Measurements from ENCODE around the gene ZNF638.
"Not testable (repeated sequence)": the region's sequence is repeated elsewhere in the genome, so short reads cannot be mapped to it uniquely, and the experiment has no call there.

The ZNF638 gene

DNA sequence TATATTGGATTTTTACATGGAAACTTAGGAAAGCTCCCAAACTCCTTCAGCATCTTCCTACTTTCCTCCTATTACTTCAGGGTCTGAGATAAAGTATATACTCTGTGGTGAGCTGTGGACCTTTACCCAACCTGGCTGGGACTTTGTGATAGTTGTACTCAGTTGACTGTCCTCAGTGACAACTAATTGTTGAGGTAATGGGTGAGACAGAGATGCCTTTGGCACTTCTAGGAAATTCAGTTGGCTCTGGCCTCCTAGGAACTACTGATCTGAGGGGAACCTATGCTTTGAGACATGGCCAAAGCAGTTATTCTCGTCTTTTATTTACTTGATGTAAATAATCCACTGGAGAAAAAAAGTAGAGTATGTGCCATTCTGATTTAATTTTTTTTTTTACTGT is 39.4 kb upstream of the ZNF638 start:
- TF ChIP-seq, protein P1, sequence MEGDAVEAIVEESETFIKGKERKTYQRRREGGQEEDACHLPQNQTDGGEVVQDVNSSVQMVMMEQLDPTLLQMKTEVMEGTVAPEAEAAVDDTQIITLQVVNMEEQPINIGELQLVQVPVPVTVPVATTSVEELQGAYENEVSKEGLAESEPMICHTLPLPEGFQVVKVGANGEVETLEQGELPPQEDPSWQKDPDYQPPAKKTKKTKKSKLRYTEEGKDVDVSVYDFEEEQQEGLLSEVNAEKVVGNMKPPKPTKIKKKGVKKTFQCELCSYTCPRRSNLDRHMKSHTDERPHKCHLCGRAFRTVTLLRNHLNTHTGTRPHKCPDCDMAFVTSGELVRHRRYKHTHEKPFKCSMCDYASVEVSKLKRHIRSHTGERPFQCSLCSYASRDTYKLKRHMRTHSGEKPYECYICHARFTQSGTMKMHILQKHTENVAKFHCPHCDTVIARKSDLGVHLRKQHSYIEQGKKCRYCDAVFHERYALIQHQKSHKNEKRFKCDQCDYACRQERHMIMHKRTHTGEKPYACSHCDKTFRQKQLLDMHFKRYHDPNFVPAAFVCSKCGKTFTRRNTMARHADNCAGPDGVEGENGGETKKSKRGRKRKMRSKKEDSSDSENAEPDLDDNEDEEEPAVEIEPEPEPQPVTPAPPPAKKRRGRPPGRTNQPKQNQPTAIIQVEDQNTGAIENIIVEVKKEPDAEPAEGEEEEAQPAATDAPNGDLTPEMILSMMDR (IDR thresholded peaks at IDR 0.05; ENCODE audit: insufficient read depth, low read depth, low read length, missing control alignments), result no peak
- DNase-seq (ENCODE audit: low read depth), result no peak
- H3K4me3 ChIP-seq (ENCODE audit: low read length), result no peak overlapping the region

DNA sequence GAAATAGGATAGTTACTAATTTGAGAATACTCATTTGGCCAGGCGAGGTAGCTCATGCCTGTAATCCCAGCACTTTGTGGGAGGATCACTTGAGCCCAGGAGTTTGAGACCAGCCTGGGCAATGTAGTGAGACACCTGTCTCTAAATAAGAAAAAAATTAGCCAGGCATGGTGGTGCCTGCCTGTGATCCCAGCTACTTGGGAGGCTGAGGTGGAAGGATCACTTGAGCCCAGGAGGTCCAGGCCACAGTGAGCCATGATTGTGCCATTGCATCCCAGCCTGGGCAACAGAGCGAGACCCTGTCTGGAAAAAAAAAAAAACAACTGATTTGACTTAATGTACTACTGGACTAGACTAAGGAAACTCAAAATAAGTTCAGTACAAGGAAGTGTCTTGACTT is 32.7 kb upstream of the ZNF638 start:
- TF ChIP-seq, protein P1 (IDR thresholded peaks at IDR 0.05; ENCODE audit: insufficient read depth, low read depth, low read length, missing control alignments), result no peak
- no peak overlapping the region for H3K4me3 ChIP-seq (ENCODE audit: low read length)
- no peak for DNase-seq (ENCODE audit: low read depth)

DNA sequence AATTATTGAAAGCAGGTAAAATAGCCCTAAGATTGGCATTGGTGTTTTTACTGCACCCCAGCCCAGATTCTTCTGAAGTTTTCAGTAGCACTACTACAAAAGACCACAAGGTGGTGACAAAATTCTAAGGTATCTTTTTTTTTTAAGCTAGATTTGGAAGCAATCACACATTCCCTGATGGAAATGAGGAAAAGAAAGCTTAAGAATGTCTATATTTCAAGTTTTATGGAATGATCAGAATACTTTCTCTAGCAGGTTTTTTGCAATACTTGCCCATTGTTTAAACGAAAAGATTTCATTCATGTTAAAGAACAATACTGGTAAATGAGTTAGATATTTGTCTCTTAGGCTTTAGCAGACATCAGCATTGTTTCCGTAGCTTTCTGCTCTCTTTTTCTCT is 32.1 kb upstream of the ZNF638 start:
- DNase-seq (ENCODE audit: low read depth), result peak; percentile 46
- TF ChIP-seq, protein P1 (IDR thresholded peaks at IDR 0.05; ENCODE audit: insufficient read depth, low read depth, low read length, missing control alignments), result peak; percentile 67
- H3K4me3 ChIP-seq (ENCODE audit: low read length), result no peak overlapping the region

DNA sequence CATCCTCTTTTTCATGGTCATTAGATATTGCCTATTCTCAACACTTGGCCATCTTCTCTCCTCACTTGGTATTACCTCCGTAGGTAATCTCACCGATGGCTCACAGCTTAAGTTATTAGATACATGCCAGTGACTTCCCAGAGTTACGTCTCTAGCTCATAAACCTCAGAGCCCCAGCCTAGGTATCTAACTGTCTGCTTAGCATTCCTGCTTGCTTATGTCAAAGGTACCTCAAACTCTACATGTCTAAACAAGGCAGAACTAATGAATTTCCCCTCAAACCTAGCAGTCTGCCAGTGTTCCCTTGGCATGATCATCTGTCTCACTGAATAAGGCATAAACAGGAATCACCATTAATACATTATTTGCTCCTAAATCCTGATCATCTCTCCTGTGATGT is 27.7 kb upstream of the ZNF638 start:
- TF ChIP-seq, protein P1 (IDR thresholded peaks at IDR 0.05; ENCODE audit: insufficient read depth, low read depth, low read length, missing control alignments), result no peak
- peak; percentile 79 for DNase-seq (ENCODE audit: low read depth)
- no peak overlapping the region for H3K4me3 ChIP-seq (ENCODE audit: low read length)

DNA sequence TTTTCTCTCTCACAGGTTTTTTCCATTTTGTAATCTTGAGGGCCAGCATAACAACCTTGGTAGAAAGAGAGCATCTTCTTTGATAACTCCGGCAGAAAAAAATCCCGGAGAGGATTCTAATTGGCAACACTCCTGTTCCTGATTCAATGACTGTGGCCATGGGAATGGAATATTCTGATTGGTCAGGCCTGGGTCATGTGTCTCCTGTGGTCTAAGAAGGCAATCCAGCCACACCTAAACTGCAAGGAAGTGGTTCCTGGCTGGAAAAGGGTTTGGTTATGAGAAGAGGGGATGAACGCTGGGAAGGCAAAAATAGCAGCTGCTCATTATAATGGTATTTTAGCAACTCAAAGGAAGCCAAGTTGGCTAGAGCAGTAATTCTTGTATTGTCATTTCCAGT is 24.8 kb upstream of the ZNF638 start:
- peak; percentile 11 for DNase-seq (ENCODE audit: low read depth)
- TF ChIP-seq, protein P1 (IDR thresholded peaks at IDR 0.05; ENCODE audit: insufficient read depth, low read depth, low read length, missing control alignments), result no peak
- no peak overlapping the region for H3K4me3 ChIP-seq (ENCODE audit: low read length)

DNA sequence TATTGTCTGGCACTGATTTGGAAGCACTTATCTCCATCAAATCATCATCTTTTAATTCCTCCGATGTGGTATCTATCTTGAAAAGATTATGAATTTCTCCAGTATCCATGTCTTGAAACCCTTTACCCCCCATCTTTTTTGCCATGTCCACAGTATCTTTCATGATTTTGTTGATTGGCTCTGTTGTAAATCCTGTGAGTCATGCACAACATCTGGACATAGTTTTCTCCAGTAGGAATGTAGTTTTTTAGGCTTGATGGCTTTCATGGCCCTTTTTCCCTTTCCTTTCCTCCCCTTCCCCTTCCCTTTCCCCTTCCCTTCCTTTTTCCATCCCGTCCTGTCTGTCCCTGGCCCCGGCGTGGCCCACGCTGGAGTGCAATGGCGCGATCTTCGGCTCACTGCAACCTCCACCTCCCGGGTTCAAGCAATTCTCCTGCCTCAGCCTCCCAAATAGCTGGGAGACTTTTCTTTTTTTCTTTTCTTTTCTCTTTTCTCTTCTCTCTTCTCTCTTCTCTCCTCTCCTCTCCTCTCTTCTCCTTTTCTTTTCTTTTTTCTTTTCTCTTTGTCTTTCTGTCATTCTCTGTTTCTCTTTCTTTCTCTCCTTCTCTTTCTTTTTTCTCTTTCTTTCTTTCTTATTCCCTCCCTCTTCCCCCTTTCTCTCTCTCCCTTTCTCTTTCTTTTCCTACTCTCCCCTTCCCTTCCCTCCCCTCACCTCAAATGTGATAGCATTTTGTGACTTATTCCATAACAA is 18.4 kb upstream of the ZNF638 start:
- DNase-seq (ENCODE audit: low read depth), result no peak
- TF ChIP-seq, protein P1 (IDR thresholded peaks at IDR 0.05; ENCODE audit: insufficient read depth, low read depth, low read length, missing control alignments), result no peak
- no peak overlapping the region for H3K4me3 ChIP-seq (ENCODE audit: low read length)

DNA sequence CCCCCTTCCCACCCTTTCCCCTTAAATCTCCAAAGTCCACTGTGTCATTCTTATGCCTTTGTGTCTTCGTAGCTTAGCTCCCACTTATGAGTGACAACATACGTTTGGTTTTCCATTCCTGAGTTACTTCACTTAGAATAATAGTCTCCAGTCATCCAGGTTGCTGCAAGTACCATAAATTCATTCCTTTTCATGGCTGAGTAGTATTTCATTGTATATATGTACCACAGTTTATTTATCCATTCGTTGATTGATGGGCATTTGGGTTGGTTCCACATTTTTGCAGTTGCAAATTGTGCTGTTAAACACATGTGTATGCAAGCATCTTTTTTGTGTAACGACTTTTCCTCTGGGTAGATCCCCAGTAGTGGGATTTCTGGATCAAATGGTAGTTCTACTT is 14.5 kb upstream of the ZNF638 start:
- H3K4me3 ChIP-seq (ENCODE audit: low read length), result no peak overlapping the region
- DNase-seq (ENCODE audit: low read depth), result no peak
- TF ChIP-seq, protein P1 (IDR thresholded peaks at IDR 0.05; ENCODE audit: insufficient read depth, low read depth, low read length, missing control alignments), result no peak

DNA sequence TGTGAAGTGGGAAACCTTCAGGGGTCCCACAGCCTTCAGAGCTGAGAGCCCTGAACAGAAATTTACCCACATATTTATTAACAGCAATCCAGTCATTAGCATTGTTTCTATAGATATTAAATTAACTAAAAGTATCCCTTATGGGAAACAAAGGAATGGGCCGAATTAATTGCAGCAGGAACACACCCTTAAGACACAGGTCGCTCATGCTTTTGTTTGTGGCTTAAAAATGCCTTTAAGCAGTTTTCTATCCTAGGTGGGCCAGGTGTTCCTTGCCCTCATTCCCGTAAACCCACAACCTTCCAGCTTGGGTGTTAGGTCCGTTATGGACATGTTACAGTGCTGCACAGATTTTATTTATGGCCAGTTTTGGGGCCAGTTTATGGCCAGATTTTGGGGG is 13.7 kb upstream of the ZNF638 start:
- H3K4me3 ChIP-seq (ENCODE audit: low read length); DNase-seq (ENCODE audit: low read depth): not testable (repeated sequence)
